T-helper 17 cell (primary cell): ENCODE data around the gene HSPA12B. TPM values are rescaled to one million over a fixed set of nuclear protein-coding genes. Genes with fewer than 3 reads are reported as not detected.

Experiments
- ATAC-seq: fragments of 150-1000 bp; cut with Tn5 transposase; 2 replicates; pipeline ENCODE4 v1.10.0; 2021; ENCODE audit warnings: mild to moderate bottlenecking, moderate library complexity
- DNase-seq, 3 donors: peaks; one replicate each; pipeline versions ENCODE4 v3.0.0 to v3.0.0-alpha.2; 2020 to 2021
- H3K9me3 ChIP-seq: one replicate; pipeline ENCODE4 v1.7.0; 2013; ENCODE audit warnings: low read length, mild to moderate bottlenecking; ENCODE audit not compliant: control insufficient read depth, poor library complexity, severe bottlenecking
- H3K27ac Mint-ChIP-seq: one replicate; pipeline ENCODE4 v1.8.0; 2022; ENCODE audit warnings: mild to moderate bottlenecking, moderate library complexity, mixed read lengths
- H3K27me3 Mint-ChIP-seq: one replicate; pipeline ENCODE4 v1.8.0; 2022; ENCODE audit warnings: mixed read lengths
- H3K36me3 Mint-ChIP-seq: one replicate; pipeline ENCODE4 v1.8.0; 2022; ENCODE audit warnings: low read depth, mixed read lengths
- H3K4me1 Mint-ChIP-seq: one replicate; pipeline ENCODE4 v1.8.0; 2022; ENCODE audit warnings: mild to moderate bottlenecking, mixed read lengths
- H3K4me3 Mint-ChIP-seq: one replicate; pipeline ENCODE4 v1.8.0; 2022; ENCODE audit warnings: mild to moderate bottlenecking, moderate library complexity, mixed read lengths
- total RNA-seq, 4 donors: library from RNA in 2 of 4; stranded (reverse) in 2 of 4; gene quantifications; one replicate each; pipeline ENCODE4 v1.2.3 and lab custom pipeline; 2022 to 2026

Gene HSPA12B
- total RNA-seq, 2 donors from 2014 or later: not detected

DNA sequence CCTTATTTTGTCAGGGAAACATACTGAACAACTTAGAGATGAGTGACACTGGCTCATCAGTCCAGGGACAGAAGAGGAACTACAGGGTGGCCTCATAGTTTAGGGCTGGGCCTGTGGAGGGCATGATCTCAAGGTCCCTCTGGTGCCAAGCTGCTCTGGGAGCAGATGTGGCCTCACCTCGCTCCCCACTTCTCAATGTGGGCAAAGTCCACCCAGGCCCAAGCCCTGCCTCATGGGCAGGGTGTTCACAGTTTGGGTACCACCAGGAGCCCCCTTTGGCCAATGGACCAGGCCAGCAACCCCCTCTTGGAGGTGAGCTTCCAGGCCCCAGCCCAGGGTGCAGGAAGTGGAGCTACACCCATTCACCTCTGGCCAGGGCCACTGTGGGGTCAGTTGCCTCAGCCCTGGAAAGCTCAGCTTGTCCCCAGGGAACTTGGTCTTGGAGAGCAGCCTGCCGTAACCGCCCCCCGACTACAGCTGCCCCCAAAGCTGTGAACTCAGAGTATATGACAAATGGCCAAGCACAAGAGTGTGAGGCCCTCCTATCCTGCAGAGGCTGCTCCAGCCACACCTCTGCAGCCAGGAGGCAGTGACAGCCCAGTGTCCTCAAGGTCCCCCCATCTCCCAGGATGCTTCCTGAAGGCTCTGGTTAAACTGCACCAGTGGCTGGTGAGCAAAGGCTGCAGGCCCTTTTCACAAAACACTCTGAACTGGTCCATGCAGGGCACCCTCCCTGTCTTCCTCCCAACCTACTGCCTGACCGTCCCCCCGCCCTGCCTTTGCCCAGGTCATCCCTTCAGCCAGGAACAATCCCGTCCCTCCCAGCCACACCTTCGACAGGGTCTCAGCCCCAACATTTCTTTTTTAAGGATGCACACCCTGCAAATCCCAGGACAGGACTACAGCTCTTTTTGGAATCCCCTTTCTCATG lies 31.5 kb downstream of the HSPA12B start:
- Mint-ChIP-seq H3K4me1 (peaks cover 20% of the 10 kb centered on the region), H3K4me3 (no peak overlapping the region), H3K27ac (no peak overlapping the region), H3K36me3 (no peaks in the 10 kb centered on the region), H3K27me3 (no peaks in the 10 kb centered on the region)
- ATAC-seq (no peak), DNase-seq (no peak)
- H3K9me3 ChIP-seq: no peaks in the 10 kb centered on the region

DNA sequence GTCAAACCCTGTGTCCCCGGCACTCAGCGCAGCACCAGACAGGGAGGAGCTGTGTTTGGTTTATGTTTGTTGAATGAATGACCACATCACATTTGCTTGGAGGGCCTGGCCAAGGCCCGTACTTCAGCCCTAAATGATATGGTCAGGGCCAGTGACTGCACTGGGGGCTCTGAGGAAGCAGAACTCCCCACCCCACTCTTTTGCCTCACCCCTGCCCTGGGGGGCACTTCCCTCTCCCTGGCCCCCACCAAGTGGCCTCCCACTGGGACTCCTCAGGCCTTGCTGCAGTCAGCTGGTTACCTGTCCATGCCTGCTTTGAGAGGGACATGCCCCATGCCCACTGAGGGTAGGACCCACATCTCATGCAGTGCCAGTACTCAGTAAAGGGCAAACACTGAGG lies 32.2 kb downstream of the HSPA12B start:
- no peaks in the 10 kb centered on the region for H3K36me3 Mint-ChIP-seq
- ATAC-seq: no peak
- H3K27ac Mint-ChIP-seq: no peak overlapping the region
- no peak overlapping the region for H3K4me3 Mint-ChIP-seq
- no peak for DNase-seq
- H3K27me3 Mint-ChIP-seq: no peaks in the 10 kb centered on the region
- H3K9me3 ChIP-seq: no peaks in the 10 kb centered on the region
- peaks cover 22% of the 10 kb centered on the region for H3K4me1 Mint-ChIP-seq

GRCh38 chr20:3765171-3765882 lies 32.8 kb downstream of the HSPA12B start:
- H3K9me3 ChIP-seq: no peaks in the 10 kb centered on the region
- H3K36me3 Mint-ChIP-seq: no peaks in the 10 kb centered on the region
- no peak overlapping the region for H3K4me3 Mint-ChIP-seq
- H3K4me1 Mint-ChIP-seq: peaks cover 17% of the 10 kb centered on the region
- DNase-seq: no peak
- ATAC-seq: no peak
- H3K27ac Mint-ChIP-seq: no peak overlapping the region
- H3K27me3 Mint-ChIP-seq: no peaks in the 10 kb centered on the region

DNA sequence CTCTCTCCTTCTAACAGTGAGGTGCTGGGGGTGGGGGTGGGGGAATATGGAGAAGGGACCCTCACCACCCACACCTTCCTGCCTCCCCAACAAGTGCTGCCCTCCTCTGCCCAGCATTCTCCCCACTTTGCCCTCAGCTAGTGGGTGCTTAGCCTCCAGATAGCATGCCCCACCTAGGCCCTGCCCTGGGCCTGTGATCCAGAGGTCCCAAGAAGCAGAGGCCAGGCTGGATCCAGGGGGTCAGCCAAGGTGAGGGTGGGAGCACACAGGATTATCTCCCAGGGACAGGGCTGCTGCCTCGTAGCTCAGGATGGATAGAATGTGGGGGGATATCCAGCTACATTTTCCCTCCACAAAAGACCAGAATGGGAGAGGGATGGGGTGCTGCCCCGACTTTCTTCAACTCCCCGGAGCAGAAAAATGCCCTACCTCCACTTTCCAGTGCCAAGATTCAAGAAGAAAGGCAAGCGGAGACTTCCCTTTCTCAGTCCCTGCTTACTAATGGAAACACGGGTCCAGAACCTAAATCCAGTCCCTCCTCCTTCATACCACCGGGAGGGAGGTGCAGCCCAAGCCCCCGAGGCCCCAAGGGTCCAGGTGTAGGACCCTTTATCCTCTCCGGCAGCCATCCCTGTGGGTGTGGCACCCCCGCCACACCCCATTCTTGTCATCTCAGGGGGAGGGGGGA lies 34.1 kb downstream of the HSPA12B start:
- Mint-ChIP-seq H3K27me3 (no peaks in the 10 kb centered on the region), H3K4me3 (peak overlapping the region; percentile 87), H3K4me1 (peaks cover 17% of the 10 kb centered on the region), H3K36me3 (no peaks in the 10 kb centered on the region), H3K27ac (no peak overlapping the region)
- ATAC-seq (no peak), DNase-seq (no peak)
- H3K9me3 ChIP-seq: no peaks in the 10 kb centered on the region

GRCh38 chr20:3767110-3767426 lies 34.6 kb downstream of the HSPA12B start:
- H3K27ac Mint-ChIP-seq: no peak overlapping the region
- H3K36me3 Mint-ChIP-seq: no peaks in the 10 kb centered on the region
- H3K4me1 Mint-ChIP-seq: peaks cover 17% of the 10 kb centered on the region
- no peaks in the 10 kb centered on the region for H3K9me3 ChIP-seq
- DNase-seq: no peak
- H3K4me3 Mint-ChIP-seq: peak overlapping the region; percentile 87
- no peak for ATAC-seq
- no peaks in the 10 kb centered on the region for H3K27me3 Mint-ChIP-seq

DNA sequence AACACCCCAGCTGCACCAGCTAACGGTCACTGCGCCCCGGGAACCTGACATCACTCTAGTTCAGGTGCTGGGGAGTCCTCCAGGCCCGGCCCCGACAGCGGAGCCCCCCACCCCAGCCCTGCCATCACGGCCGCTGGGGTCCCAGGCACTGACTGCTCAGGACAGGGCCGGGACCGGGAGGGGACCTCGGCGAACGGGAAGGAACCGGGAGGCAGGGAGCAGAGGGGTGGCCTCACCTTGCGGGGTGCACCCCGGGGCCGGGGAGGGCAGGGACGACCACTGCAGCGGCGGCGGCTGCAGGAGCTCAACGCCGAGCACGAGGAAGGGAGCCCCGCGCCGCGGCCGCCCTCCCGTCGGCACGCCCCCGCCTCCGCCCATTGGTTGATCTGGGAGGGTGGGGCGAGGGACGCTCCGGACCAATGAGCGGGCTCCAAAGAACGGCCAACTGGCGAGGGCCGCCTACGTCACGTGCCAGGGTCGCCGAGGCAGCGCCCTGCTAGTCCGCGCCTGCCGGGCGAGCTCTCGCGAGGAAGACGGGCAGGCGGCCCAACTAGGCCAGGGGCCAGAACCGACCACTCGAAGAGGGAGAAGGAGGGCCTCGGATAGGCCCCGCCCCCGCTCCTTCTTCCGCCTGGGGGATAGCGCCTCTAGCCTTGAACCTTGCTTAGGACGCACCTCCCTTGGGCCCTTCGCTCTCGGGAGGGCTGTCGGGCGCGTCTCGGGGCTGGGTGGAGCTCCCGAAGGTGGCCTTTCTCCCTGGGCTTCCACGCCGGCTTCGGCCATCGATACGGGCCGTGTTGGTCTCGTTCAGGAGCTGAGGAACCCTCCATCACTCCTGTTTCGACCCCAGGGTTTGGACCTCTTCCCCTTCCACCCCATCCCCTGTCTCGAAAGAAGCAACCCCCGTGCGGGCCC lies 35.2 kb downstream of the HSPA12B start, which contains the start of gene ADISSP:
ADISSP (minus strand) TSS at position 327 of the 915 bp plus-strand sequence. CDS start 7,653 bp downstream, outside the sequence.
- ATAC-seq (peak; percentile 88), DNase-seq (peak; percentile 94)
- Mint-ChIP-seq H3K4me1 (peaks cover 17% of the 10 kb centered on the region), H3K27me3 (no peaks in the 10 kb centered on the region), H3K4me3 (peak within 1 kb of the TSS; percentile 87), H3K27ac (peak within 1 kb of the TSS; percentile 91), H3K36me3 (no peaks in the 10 kb centered on the region)
- no peaks in the 10 kb centered on the region for H3K9me3 ChIP-seq

GRCh38 chr20:3768342-3769130 lies 36.1 kb downstream of the HSPA12B start:
- H3K9me3 ChIP-seq: no peaks in the 10 kb centered on the region
- H3K36me3 Mint-ChIP-seq: no peaks in the 10 kb centered on the region
- peak overlapping the region; percentile 91 for H3K27ac Mint-ChIP-seq
- no peaks in the 10 kb centered on the region for H3K27me3 Mint-ChIP-seq
- H3K4me1 Mint-ChIP-seq: peaks cover 17% of the 10 kb centered on the region
- peak overlapping the region; percentile 87 for H3K4me3 Mint-ChIP-seq
- DNase-seq (peak; percentile 81 to 87 (median 83)), ATAC-seq (peak; percentile 73)

DNA sequence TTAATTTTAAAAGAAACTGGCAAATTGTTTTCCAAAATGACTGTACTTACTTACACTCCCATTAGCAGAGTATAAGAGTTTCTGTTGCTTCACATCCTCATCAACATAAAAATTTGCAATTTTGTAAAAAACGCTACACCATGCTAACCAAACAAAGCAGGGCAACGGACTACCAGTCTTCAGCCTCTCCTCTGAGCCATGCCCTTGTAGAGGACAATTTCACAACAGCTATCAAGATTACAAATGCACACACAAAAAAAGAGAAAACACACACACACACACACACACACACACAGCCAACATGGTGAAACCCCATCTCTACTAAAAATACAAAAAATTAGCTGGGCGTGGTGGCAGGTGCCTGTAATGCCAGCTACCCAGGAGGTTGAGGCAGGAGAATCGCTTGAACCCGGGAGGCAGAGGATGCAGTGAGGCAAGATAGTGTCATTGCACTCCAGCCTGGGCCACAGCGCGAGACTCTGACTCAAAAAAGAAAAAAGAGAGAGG lies 39.1 kb downstream of the HSPA12B start:
- no peak for DNase-seq
- no peaks in the 10 kb centered on the region for H3K9me3 ChIP-seq
- Mint-ChIP-seq H3K4me1 (peaks cover 12% of the 10 kb centered on the region), H3K27ac (no peak overlapping the region), H3K36me3 (no peaks in the 10 kb centered on the region), H3K27me3 (no peaks in the 10 kb centered on the region), H3K4me3 (no peak overlapping the region)
- ATAC-seq: no peak

- Mint-ChIP-seq H3K4me3 (no peak overlapping the region), H3K27me3 (no peaks in the 10 kb centered on the region), H3K4me1 (peaks cover 17% of the 10 kb centered on the region), H3K36me3 (no peaks in the 10 kb centered on the region), H3K27ac (no peak overlapping the region)
- no peaks in the 10 kb centered on the region for H3K9me3 ChIP-seq
- ATAC-seq: no peak
- no peak for DNase-seq
Observed at GRCh38 chr20:3775457-3776108, 43.1 kb downstream of the HSPA12B start.

GRCh38 chr20:3777381-3777715 lies 44.9 kb downstream of the HSPA12B start:
- H3K4me3 Mint-ChIP-seq: peak overlapping the region; percentile 89
- H3K27me3 Mint-ChIP-seq: no peaks in the 10 kb centered on the region
- no peaks in the 10 kb centered on the region for H3K9me3 ChIP-seq
- H3K27ac Mint-ChIP-seq: no peak overlapping the region
- no peak for DNase-seq
- H3K4me1 Mint-ChIP-seq: peaks cover 24% of the 10 kb centered on the region
- no peaks in the 10 kb centered on the region for H3K36me3 Mint-ChIP-seq
- peak; percentile 62 for ATAC-seq

- Mint-ChIP-seq H3K36me3 (no peaks in the 10 kb centered on the region), H3K4me3 (peak overlapping the region; percentile 89), H3K27ac (no peak overlapping the region), H3K27me3 (no peaks in the 10 kb centered on the region), H3K4me1 (peaks cover 24% of the 10 kb centered on the region)
- ATAC-seq: peak; percentile 71
- peak in 2 of 3 donors; percentile 36 to 41 for DNase-seq
- H3K9me3 ChIP-seq: no peaks in the 10 kb centered on the region
Observed at GRCh38 chr20:3777716-3778629, 45.5 kb downstream of the HSPA12B start.
